HG03135 (cell line): ENCODE data around the gene SNX20.

Experiments
- ATAC-seq: cut with Tn5 transposase; IDR thresholded peaks from one replicate; pipeline ENCODE4 v1.9.1; 2021; ENCODE audit warnings: mild to moderate bottlenecking, moderate library complexity; ENCODE audit not compliant: unreplicated experiment

SNX20 gene

GRCh38 chr16:50705436-50706110, 24.5 kb upstream of the SNX20 start:
- no peak for ATAC-seq

- no peak for ATAC-seq
Observed at GRCh38 chr16:50704245-50704644, 23.1 kb upstream of the SNX20 start.

GRCh38 chr16:50702725-50703124, 21.6 kb upstream of the SNX20 start:
- ATAC-seq: no peak

- no peak for ATAC-seq
Observed at GRCh38 chr16:50699326-50700159, 18.4 kb upstream of the SNX20 start.

GRCh38 chr16:50697881-50698767, 17.0 kb upstream of the SNX20 start:
- peak; percentile 31 for ATAC-seq

- ATAC-seq: no peak
Observed at GRCh38 chr16:50697421-50697715, 16.3 kb upstream of the SNX20 start.

GRCh38 chr16:50696575-50697420, 15.7 kb upstream of the SNX20 start:
- peak; percentile 59 for ATAC-seq

GRCh38 chr16:50696126-50696525, 15.0 kb upstream of the SNX20 start:
- ATAC-seq: peak; percentile 21

GRCh38 chr16:50695017-50696000, 14.2 kb upstream of the SNX20 start:
- ATAC-seq: no peak

- no peak for ATAC-seq
Observed at GRCh38 chr16:50694206-50694605, 13.1 kb upstream of the SNX20 start.

GRCh38 chr16:50692999-50693781, 12.1 kb upstream of the SNX20 start, which contains the start of gene NOD2:
NOD2 (plus strand) TSS chr16:50693606; CDS start chr16:50699496, 5,890 bp downstream.
- ATAC-seq: no peak

GRCh38 chr16:50692644-50692998, 11.5 kb upstream of the SNX20 start:
- no peak for ATAC-seq

- no peak for ATAC-seq
Observed at GRCh38 chr16:50690177-50690576, 9.1 kb upstream of the SNX20 start.

GRCh38 chr16:50688867-50689266, 7.8 kb upstream of the SNX20 start:
- ATAC-seq: no peak

- no peak for ATAC-seq
Observed at GRCh38 chr16:50688083-50688482, 7.0 kb upstream of the SNX20 start.

- no peak for ATAC-seq
Observed at GRCh38 chr16:50685462-50686063, 4.5 kb upstream of the SNX20 start.

- no peak for ATAC-seq
Observed at GRCh38 chr16:50684823-50685461, 3.8 kb upstream of the SNX20 start.
